HepG2 (cell line): Measurements from ENCODE around the gene LIMK2. TPM values are rescaled to one million over a fixed set of nuclear protein-coding genes. Genes with fewer than 3 reads are reported as not detected.

Experiments used
- ATAC-seq: fragments of 200-7000 bp; cut with Tn5 transposase; 3 replicates; pipeline ENCODE4 v1.9.1; 2020; ENCODE audit warnings: mild to moderate bottlenecking, moderate library complexity
- BruUV-seq: library from RNA; stranded (reverse); fragments of 400-500 nt; replicated peaks from 2 replicates; lab custom pipeline; 2021; lab: Mats Ljungman, UMichigan
- CTCF ChIA-PET: fragments of 300-600 bp; formaldehyde crosslinking; extraction: SDS; loops from one replicate; lab custom pipeline; 2021; ENCODE audit warnings: low total read pairs, inconsistent platforms, low intra/inter-chr PET ratio; lab: Yijun Ruan, JAX
- POLR2A ChIA-PET: fragments of 350-600 bp; sonication (Branson Sonifier 250); formaldehyde crosslinking; loops from one replicate; lab custom pipeline; 2020; ENCODE audit warnings: antibody characterized with exemption, inconsistent platforms; lab: Yijun Ruan, JAX
- DNase-seq: peaks from one replicate; pipeline ENCODE4 v3.0.0-alpha.2; 2015; ENCODE audit warnings: low spot score
- FAIRE-seq: peaks from 3 replicates; lab custom pipeline; 2011; peaks lifted over from hg19 to GRCh38; lab: Jason Lieb, UNC
- H2AFZ ChIP-seq: one replicate; pipeline ENCODE4 v1.6.1; 2011; ENCODE audit warnings: low read length, inconsistent platforms
- H3K27ac ChIP-seq: fragments of 300-600 bp; 3 replicates; pipeline ENCODE4 v1.8.0; 2011; ENCODE audit warnings: mixed run types, mild to moderate bottlenecking, mixed read lengths, low read length, inconsistent platforms; ENCODE audit not compliant: insufficient read depth; ENCODE audit errors: extremely low read length
- H3K27me3 ChIP-seq, 2 experiments: fragments of 200-600 bp in 1 of 2; 2 replicates in 1 of 2; 3 replicates in 1 of 2; pipeline versions ENCODE4 v1.6.0 to v1.8.0; 2011; ENCODE audit warnings: low read length in 2 of 2, mild to moderate bottlenecking in 2 of 2, moderate library complexity in 2 of 2, inconsistent platforms in 1 of 2; ENCODE audit not compliant: insufficient read depth in 2 of 2, control insufficient read depth in 1 of 2
- H3K36me3 ChIP-seq, 2 experiments: fragments of 200-600 bp in 1 of 2; replicated peaks in 1 of 2; 2 replicates in 1 of 2; 3 replicates in 1 of 2; pipeline versions ENCODE4 v1.5.1 to v1.8.0; 2011; ENCODE audit warnings: low read length in 2 of 2, inconsistent platforms in 1 of 2; ENCODE audit not compliant: insufficient read depth in 2 of 2, control insufficient read depth in 1 of 2
- H3K4me1 ChIP-seq: 2 replicates; pipeline ENCODE4 v1.5.1; 2012; ENCODE audit warnings: low read length, inconsistent platforms; ENCODE audit not compliant: insufficient read depth
- H3K4me2 ChIP-seq: 2 replicates; pipeline ENCODE4 v1.6.0; 2011; ENCODE audit warnings: low read depth, low read length, inconsistent platforms
- H3K4me3 ChIP-seq, 3 experiments: fragments of 200-600 bp in 1 of 3; sonication (generic), shearing (Covaris generic) in 1 of 3; replicated peaks in 1 of 3; 2 replicates each; pipeline ENCODE4 v1.5.1; 2011 to 2016; ENCODE audit warnings: low read length in 3 of 3, inconsistent platforms in 2 of 3, low read depth in 2 of 3, mild to moderate bottlenecking in 2 of 3, control low read depth in 1 of 3, mixed read lengths in 1 of 3; ENCODE audit not compliant: insufficient read depth in 1 of 3
- H3K79me2 ChIP-seq: one replicate; pipeline ENCODE4 v1.6.1; 2011; ENCODE audit warnings: low read length, inconsistent platforms; ENCODE audit not compliant: insufficient read depth
- H3K9ac ChIP-seq: 2 replicates; pipeline ENCODE4 v1.6.0; 2011; ENCODE audit warnings: mild to moderate bottlenecking, low read depth, low read length, inconsistent platforms; ENCODE audit not compliant: insufficient read depth
- H3K9me3 ChIP-seq: 2 replicates; pipeline ENCODE4 v1.5.1; 2012; ENCODE audit warnings: mild to moderate bottlenecking, low read length
- H4K20me1 ChIP-seq: 2 replicates; pipeline ENCODE4 v1.6.0; 2011; ENCODE audit warnings: inconsistent platforms, mild to moderate bottlenecking, low read length, moderate library complexity; ENCODE audit not compliant: insufficient read depth
- JDP2 ChIP-seq: sonication (generic); formaldehyde crosslinking; IDR thresholded peaks from 2 replicates; pipeline ENCODE4 v1.8.1; 2022; ENCODE audit warnings: missing genetic modification reagents, borderline replicate concordance
- JUNB ChIP-seq: sonication (generic); formaldehyde crosslinking; IDR thresholded peaks from 2 replicates; pipeline ENCODE4 v1.8.0; 2022; ENCODE audit warnings: missing genetic modification reagents, mild to moderate bottlenecking, borderline replicate concordance
- PHF21A ChIP-seq: sonication (generic); formaldehyde crosslinking; IDR thresholded peaks from 2 replicates; pipeline ENCODE4 v1.5.0; 2020; ENCODE audit warnings: mild to moderate bottlenecking, missing genetic modification reagents
- PLRG1 ChIP-seq: fragments of 450-650 bp; conservative IDR thresholded peaks from 2 replicates; pipeline ENCODE4 v1.6.1; 2016
- RBFOX2 ChIP-seq: fragments of 200-400 bp; formaldehyde crosslinking; IDR thresholded peaks from 2 replicates; pipeline ENCODE4 v1.6.1; 2017; ENCODE audit warnings: low read depth, mild to moderate bottlenecking, low read length
- ZBTB33 ChIP-seq: sonication (generic); formaldehyde crosslinking; IDR thresholded peaks from 2 replicates; pipeline ENCODE4 v1.4.0; 2020; ENCODE audit warnings: missing genetic modification reagents
- ZMYM4 ChIP-seq: sonication (generic); formaldehyde crosslinking; IDR thresholded peaks from 2 replicates; pipeline ENCODE4 v1.8.1; 2023; ENCODE audit warnings: mild to moderate bottlenecking, missing genetic modification reagents
- ZNF124 ChIP-seq: sonication (generic); formaldehyde crosslinking; IDR thresholded peaks from 2 replicates; pipeline ENCODE4 v1.4.0; 2020; ENCODE audit warnings: missing genetic modification reagents
- ZNF253 ChIP-seq: sonication (generic); formaldehyde crosslinking; IDR thresholded peaks from 2 replicates; pipeline ENCODE4 v1.8.0; 2022; ENCODE audit warnings: mild to moderate bottlenecking, missing genetic modification reagents, borderline replicate concordance
- ZNF275 ChIP-seq: sonication (generic); formaldehyde crosslinking; IDR thresholded peaks from 2 replicates; pipeline ENCODE4 v1.8.0; 2022; ENCODE audit warnings: missing genetic modification reagents, mild to moderate bottlenecking, inconsistent platforms, borderline replicate concordance
- ZNF33B ChIP-seq: sonication (generic); formaldehyde crosslinking; IDR thresholded peaks from 2 replicates; pipeline ENCODE4 v1.5.1; 2020; ENCODE audit warnings: mild to moderate bottlenecking, missing genetic modification reagents
- ZNF891 ChIP-seq: sonication (generic); formaldehyde crosslinking; IDR thresholded peaks from 2 replicates; pipeline ENCODE4 v1.5.0; 2020; ENCODE audit warnings: mild to moderate bottlenecking, missing genetic modification reagents
- WGBS: methylation state at CpG from one replicate; pipeline ENCODE4 v1.1.6; 2017; ENCODE audit warnings: low lambda C conversion rate; 5-methylcytosine and 5-hydroxymethylcytosine counted together
- in situ Hi-C: cut with HindIII; loops from 2 replicates; pipeline ENCODE4 v1.10.0; 2017; ENCODE audit warnings: low pct_unique_long_range_greater_than_20kb; ENCODE audit not compliant: extremely low pct_ligation_motif_present
- intact Hi-C: fragments of 100-400 bp; cut with micrococcal nuclease; formaldehyde crosslinking; loops from one replicate; pipeline ENCODE4 v1.10.0; 2022; ENCODE audit not compliant: unreplicated experiment
- polyA plus RNA-seq, 8 experiments: library from polyadenylated mRNA; depleted of rRNA in 3 of 8; stranded (reverse) in 7 of 8; unstranded in 1 of 8; fragments of >200 nt; fragmentation: Illumina TruSeq in 4 of 8; extraction: Trizol in 4 of 8; gene quantifications; 2 replicates each; pipeline versions ENCODE4 v1.2.1 to v1.2.3, GENCODE V29; 2011 to 2016; ENCODE audit warnings: low read depth in 4 of 8, missing spikeins in 1 of 8, mixed read lengths in 1 of 8; ENCODE audit not compliant: insufficient read depth in 1 of 8
- total RNA-seq, 5 experiments: library from RNA; depleted of rRNA; stranded (reverse); fragments of >200 nt; fragmentation: Illumina TruSeq; extraction: Trizol; gene quantifications; 2 replicates each; pipeline ENCODE4 v1.2.3, GENCODE V29; 2016; ENCODE audit warnings: low read depth in 1 of 5

Gene LIMK2
- total and polyA plus RNA-seq, 2 of the 13 experiments (the other 11 are each of a cell fraction or from before 2014, with no cell fraction given): 20.9 to 29.8 TPM

- H3K79me2 ChIP-seq: no peaks in the 10 kb centered on the region
- in situ Hi-C loops: no loop called here
Observed at GRCh38 chr22:31274017-31274416, 61.9 kb downstream of the LIMK2 start.

GRCh38 chr22:31275018-31275417 lies 62.9 kb downstream of the LIMK2 start:
- Histone ChIP-seq H4K20me1 (peaks cover 4% of the 10 kb centered on the region; the same call in 1 of the 2 replicates), H3K79me2 (no peaks in the 10 kb centered on the region), H3K4me3 (no peak overlapping the region), H3K9ac (no peak overlapping the region), H2AFZ (no peak overlapping the region), H3K4me2 (no peak overlapping the region), H3K9me3 (no peaks in the 10 kb centered on the region), H3K27me3 (no peaks in the 10 kb centered on the region), H3K27ac (no peak overlapping the region)
- no TSS peak for BruUV-seq
- ATAC-seq: no peak
- in situ Hi-C loops: no loop called here
- intact Hi-C loops: no loop called here
- DNase-seq: no peak
- ChIA-PET POLR2A (no interaction called here), CTCF (no interaction called here)
- FAIRE-seq: no peak
- 81% methylated on average over 6 of the region's 6 CpGs for WGBS
- TF ChIP-seq ZNF124 (CRISPR knock-in tag): no peak
- peak; percentile 83 for TF ChIP-seq ZBTB33 (CRISPR knock-in tag)
- TF ChIP-seq, all 625 proteins: peak for 1
- Histone ChIP-seq H3K4me1 (peaks cover 19% of the 10 kb centered on the region), H3K36me3 (peaks cover 31 to 71% of the 10 kb centered on the region in 2 experiments)

More at GRCh38 chr22:31274017-31274416, 61.9 kb downstream of the LIMK2 start:
- no peak for TF ChIP-seq JUNB
- TF ChIP-seq ZNF253 (CRISPR knock-in tag): no peak
- TF ChIP-seq RBFOX2: no peak
- TF ChIP-seq ZNF891 (CRISPR knock-in tag): no peak
- TF ChIP-seq PLRG1: no peak
- TF ChIP-seq ZMYM4: no peak
- TF ChIP-seq PHF21A (CRISPR knock-in tag): no peak
- TF ChIP-seq ZNF275 (CRISPR knock-in tag): no peak
- no peak for TF ChIP-seq JDP2 (CRISPR knock-in tag)
- no peak for TF ChIP-seq ZNF33B (CRISPR knock-in tag)
- no peak for ATAC-seq
- peaks cover 4% of the 10 kb centered on the region; the same call in 1 of the 2 replicates for H4K20me1 ChIP-seq
- no peaks in the 10 kb centered on the region for H3K9me3 ChIP-seq
- FAIRE-seq: no peak
- H3K4me1 ChIP-seq: peaks cover 23% of the 10 kb centered on the region
- H3K4me2 ChIP-seq: no peak overlapping the region
- H2AFZ ChIP-seq: no peak overlapping the region
- intact Hi-C loops: no loop called here
- H3K27ac ChIP-seq: no peak overlapping the region
- DNase-seq: no peak
- 94% methylated on average over 3 of the region's 3 CpGs for WGBS
- peaks cover 34 to 74% of the 10 kb centered on the region in 2 experiments for H3K36me3 ChIP-seq
- no peak overlapping the region for H3K9ac ChIP-seq
- H3K27me3 ChIP-seq: no peaks in the 10 kb centered on the region
- POLR2A ChIA-PET: no interaction called here
- CTCF ChIA-PET: no interaction called here
- BruUV-seq: no TSS peak
- H3K4me3 ChIP-seq: no peak overlapping the region
